GM21619 (cell line): ENCODE measurements around the gene PA2G4.
"Not testable (repeated sequence)": the region's sequence is repeated elsewhere in the genome, so short reads cannot be mapped to it uniquely, and the experiment has no call there.

ENCODE experiments used
- ATAC-seq: cut with Tn5 transposase; IDR thresholded peaks from one replicate; pipeline ENCODE4 v1.9.1; 2021; ENCODE audit not compliant: unreplicated experiment

PA2G4 gene

GRCh38 chr12:56152132-56152755 is 47.9 kb downstream of the PA2G4 start, which contains the start of gene MYL6B:
TSS of gene MYL6B (plus strand) at chr12:56152587. CDS start at chr12:56153919, 1,332 bp downstream.
- ATAC-seq = peak; percentile 82

- ATAC-seq = no peak
Observed at GRCh38 chr12:56152756-56153677, 48.7 kb downstream of the PA2G4 start.

DNA sequence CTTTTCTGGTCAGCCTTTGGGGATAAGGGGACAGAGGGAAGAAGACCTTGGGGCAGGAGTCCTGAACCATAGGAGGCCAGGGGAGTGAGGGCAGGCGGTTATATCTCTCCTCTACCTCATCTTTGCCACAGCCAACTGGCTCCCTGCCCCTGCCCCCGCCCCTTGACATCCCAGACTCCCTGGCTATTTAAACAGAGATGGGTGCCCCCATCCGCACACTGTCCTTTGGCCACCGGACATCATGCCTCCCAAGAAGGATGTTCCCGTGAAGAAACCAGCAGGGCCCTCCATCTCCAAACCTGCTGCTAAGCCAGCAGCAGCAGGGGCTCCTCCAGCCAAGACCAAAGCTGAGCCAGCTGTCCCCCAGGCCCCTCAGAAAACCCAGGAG is 49.3 kb downstream of the PA2G4 start:
- no peak for ATAC-seq

- ATAC-seq = no peak
Observed at GRCh38 chr12:56154246-56154771, 50.0 kb downstream of the PA2G4 start.

- no peak for ATAC-seq
Observed at GRCh38 chr12:56154818-56155217, 50.5 kb downstream of the PA2G4 start.

DNA sequence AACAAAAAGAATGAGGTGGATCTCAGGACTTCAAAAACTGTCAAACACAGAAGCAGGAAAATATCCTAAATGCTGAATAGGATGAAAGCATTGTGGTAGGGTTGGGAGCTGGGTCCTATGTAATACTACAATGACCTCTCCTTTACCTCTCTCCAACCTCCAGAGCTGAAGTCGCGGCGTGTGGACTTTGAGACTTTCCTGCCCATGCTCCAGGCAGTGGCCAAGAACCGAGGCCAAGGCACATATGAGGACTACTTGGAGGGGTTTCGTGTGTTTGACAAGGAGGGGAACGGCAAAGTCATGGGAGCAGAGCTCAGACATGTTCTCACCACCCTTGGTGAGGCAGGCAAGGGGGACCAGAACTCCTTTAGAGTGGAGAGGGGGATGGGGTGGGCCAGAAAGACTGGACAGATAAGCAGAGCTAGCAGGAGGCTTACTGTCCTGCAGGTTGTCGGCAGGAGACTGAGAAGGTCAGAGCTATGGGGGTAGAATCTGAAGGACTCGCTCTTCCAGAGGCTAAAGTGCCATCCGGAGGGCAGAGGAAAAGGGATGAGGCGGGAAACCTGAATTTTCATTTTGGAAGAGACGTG is 51.0 kb downstream of the PA2G4 start:
- no peak for ATAC-seq

- ATAC-seq = not testable (repeated sequence)
Observed at GRCh38 chr12:56156464-56157200, 52.3 kb downstream of the PA2G4 start.

DNA sequence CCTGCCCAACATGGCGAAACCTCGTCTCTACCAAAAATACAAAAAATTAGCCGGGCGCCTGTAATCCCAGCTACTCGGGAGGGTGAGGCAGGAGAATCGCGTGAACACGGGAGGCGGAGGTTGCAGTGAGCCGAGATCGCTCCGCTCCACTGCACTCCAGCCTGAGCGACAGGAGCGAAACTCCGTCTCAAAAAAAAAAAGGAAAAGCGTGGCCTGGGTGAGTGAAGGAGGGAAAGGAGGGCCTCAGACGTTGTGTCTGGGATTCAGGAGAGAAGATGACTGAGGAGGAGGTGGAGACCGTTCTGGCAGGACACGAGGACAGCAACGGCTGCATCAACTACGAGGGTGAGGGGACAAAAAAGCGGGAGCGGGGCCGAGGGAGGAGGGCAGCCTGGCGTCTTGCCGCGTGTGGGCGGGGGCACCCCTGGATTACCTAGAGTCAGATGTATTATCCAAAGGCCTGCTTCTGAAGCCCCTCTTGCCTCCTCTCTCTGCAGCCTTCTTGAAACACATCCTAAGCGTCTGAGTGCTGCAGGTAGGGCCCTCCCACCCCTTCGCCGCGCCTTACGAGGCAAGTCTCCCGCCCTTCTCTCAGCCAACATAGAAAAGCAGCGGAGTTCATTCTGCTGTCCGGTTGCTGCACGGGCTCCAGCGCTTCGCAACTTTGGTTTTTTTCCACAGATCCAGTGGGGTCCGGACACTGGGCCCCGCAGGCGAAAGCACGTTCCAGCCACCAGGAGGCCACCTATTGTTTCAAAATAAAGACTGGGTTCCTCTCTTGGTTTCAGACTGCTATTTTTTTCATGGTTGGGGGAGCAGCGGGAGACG is 53.1 kb downstream of the PA2G4 start:
- ATAC-seq = peak; percentile 28

DNA sequence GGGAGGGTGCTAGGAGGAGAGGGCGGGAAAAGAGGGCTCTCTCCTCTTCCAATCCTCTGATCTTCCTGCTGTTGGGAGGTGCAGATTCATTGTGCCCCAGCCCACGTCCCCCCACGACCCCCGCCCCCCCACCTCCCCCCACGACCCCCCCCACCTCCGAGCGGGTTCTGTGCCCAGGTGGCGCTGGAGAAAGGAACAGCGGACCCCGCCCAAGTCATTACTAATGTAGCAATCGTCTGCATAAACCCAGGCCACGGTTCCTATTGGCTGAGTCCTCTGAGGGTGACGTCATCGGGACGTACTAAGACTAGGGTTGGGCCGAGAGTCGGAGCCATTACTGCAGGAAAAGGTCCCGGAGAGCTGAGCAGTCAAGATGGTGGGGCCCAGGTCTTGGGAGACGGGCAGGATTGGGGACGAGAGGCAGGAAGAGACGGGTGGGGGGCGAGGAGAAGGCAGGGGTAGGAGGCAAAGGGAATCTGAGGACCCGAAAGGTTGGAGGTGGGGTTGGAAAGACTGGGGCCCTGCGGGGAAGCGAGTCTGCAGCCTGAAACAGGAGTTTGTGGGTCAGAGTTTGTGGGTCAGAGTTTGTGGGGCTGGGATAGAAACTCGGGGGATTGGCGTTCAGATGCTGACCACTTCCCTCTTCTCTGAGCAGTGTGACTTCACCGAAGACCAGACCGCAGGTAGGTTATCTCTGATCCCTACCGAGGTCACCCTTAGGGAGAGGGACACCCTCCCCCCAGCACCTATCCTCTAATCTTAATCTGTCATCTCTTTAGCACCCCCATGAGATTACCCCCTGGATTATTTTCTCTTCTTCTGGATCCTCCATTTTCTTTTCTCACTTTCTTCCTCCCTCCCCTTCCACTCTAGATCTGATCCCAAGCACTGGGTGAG is 53.9 kb downstream of the PA2G4 start, which contains the start of gene MYL6:
Gene MYL6 (plus strand): TSS at position 331 of the 897 bp plus-strand sequence. CDS start 43 bp downstream, at position 374.
- peak; percentile 78 for ATAC-seq

GRCh38 chr12:56158926-56159461 is 54.6 kb downstream of the PA2G4 start:
- ATAC-seq = no peak

DNA sequence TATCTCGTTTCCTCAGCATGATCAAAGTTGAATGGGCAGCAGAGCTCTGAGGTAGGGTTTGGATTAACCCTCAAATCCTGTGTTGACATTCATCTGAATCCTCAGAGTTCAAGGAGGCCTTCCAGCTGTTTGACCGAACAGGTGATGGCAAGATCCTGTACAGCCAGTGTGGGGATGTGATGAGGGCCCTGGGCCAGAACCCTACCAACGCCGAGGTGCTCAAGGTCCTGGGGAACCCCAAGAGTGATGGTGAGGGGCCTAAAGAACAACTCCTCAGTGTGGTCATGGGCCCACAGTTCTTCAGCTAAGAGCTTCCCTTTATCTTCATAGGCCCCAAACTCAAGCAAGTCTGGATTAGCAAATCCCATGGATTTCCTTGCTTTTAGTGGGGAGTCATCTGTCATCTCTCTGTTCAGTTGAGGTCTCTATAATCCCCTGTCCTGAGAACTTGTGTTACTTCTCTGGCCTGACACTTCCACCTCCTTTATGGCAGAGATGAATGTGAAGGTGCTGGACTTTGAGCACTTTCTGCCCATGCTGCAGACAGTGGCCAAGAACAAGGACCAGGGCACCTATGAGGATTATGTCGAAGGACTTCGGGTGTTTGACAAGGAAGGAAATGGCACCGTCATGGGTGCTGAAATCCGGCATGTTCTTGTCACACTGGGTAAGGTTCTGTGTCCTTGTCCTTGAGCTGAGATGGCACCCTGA is 55.3 kb downstream of the PA2G4 start:
- no peak for ATAC-seq

GRCh38 chr12:56160193-56160763 is 55.9 kb downstream of the PA2G4 start:
- no peak for ATAC-seq

GRCh38 chr12:56160894-56161689 is 56.7 kb downstream of the PA2G4 start:
- no peak for ATAC-seq

DNA sequence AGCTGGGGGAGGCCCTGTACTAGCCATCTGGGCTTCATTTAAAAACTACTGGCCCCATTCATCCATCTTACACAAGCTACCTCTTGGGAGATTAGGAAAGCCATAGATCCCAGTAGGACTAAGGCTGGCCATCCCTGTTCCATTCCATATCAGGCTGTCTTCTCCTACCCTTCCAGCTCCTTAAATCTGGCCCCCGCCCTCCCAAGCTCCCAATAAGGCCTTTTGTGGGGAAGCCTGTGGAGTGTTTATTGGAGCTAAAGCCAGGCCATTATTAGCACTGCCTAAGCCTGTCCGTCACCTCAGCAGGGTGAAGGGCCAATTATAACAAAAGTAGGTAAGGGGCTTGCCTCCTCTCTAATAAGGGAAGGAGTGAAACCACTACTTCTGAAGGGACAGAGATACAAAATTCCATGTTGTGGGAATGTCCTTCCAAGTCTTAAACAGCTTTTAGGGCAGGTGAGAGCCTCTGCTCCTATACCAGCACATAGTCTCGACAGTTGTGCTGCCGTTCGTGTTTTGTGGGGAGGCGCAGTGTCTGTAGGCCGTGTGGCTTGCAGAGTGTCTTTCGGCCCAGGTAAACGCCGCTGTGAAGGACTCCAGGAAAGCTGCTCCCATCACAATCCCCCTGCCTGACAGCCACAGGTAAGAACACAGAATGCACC is 57.5 kb downstream of the PA2G4 start:
- no peak for ATAC-seq

DNA sequence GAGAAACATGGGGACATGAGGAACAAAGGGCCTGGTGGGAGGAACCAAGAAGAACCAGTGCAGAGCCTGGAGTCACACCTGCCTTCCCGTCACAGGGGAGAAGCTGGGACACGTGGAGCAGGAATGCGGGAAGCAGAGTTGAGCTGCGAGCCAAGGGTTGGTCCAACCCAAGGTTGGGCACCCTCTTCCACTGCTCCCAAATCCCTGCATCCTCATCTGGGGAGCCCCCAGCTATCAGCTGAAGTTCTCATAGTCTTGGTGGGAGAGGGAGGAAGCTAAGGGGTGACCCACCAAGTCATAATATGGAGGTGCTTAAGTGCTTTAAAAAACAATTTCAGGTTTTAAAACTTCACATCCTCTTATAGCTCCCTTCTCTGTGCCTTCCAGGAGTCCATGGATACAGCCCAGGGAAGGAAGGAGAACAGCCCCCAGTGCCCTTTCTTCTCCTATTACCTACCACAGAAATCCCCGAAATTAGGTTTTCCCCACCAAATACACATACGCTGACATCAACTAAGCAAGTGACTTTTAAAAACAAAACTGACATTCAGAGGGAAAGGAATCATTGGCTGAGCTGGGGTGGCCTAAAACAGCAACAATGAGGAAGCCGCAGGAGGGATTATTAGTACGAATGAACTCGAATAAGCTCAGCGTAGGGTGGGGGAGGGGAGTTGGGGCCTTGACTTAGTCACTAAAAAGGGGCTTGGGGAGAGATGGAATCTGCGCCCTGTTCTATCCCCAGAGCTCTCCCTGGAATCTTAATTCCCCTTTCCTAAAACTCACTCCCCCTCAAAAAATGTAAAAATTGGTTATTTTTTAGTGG is 58.3 kb downstream of the PA2G4 start:
- no peak for ATAC-seq
